WI38 (cell line): ENCODE results near the gene HSD11B2.

Experiments used
- H3K4me3 ChIP-seq: 2 replicates; pipeline ENCODE4 v1.5.1; 2011; ENCODE audit warnings: low read depth, mild to moderate bottlenecking, control low read depth, low read length
- CTCF ChIP-seq: IDR thresholded peaks from 2 replicates; pipeline ENCODE4 v1.5.1; 2012; ENCODE audit warnings: low read depth, mild to moderate bottlenecking, control low read depth, low read length

HSD11B2 gene

DNA sequence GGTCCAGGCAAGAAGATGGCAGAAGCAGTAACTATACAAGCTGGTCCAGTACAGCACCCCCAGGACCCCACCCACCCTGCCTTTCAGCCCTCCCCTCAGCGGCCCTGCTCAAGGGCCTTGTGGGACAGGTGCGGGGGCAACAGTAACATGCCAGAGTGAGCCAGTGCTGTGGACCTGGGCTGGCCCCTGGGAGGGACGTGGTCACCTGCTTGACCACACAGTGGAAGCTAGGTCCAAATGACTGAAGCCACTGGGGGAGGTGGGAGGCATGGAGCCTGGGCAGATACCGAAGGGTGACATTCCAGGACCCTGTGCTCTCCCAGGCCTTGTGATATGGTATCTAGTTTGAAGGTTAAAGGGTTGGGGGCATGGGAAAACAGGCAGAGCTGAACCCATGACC is 32.8 kb downstream of the HSD11B2 start:
- TF ChIP-seq CTCF, result no peak
- no peak overlapping the region for H3K4me3 ChIP-seq

DNA sequence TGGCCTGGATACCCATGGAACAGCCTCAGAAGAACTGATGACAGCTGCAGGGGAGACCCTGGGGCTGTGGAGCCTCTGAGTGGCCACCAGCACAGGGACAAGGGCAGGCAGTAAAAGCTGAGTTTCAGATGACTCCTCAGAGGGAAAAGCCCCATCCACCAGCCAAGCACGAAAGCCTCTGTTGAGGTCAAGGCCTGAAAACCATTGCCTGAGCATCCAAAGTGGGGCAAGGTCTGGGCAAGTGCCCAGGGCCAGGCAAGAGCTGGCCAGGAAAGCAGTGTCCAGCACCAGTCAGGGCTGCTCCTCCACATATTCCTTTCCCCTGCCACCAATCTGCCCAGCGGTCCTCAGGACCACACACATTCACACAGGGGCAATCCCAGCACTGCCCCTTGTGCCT is 33.6 kb downstream of the HSD11B2 start:
- H3K4me3 ChIP-seq, result no peak overlapping the region
- TF ChIP-seq CTCF, result no peak

DNA sequence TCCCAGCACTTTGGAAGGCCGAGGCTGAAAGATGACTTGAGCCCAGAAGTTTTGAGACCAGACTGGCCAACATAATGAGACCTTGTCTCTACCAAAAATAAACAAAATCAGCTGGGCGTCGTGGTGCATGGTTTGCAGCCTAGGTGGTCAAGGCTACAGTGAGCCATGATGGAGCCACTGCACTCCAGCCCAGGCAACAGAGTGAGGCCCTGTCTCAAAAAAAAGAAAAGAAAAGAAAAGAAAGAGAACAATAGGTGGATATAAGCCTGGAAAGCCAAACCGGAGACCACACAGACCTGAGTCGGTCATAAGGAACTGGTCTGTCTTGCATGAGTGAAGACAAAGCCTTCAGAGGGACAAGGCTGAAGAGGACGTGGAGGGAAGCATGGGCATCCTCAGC is 35.7 kb downstream of the HSD11B2 start:
- TF ChIP-seq CTCF, result no peak

DNA sequence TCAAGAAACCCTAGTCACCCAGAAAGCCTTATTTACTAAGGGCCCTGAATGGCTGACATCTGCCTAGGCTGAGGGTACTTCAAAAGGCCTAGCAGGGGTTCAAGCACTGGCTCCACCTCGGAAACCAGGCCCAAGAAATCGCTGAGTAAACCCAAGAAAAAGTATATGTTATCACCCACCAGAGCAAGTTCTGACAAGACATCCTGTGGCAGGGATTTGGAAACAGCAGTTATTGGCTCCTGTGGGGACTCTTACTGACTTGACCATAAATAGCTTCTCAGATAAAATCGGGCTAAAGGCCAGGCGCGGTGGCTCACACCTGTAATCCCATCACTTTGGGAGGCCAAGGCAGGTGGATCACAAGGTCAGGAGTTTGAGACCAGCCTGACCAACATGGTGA is 37.8 kb downstream of the HSD11B2 start:
- no peak for TF ChIP-seq CTCF
- H3K4me3 ChIP-seq, result no peak overlapping the region

More for the DNA sequence above, 35.7 kb downstream of the HSD11B2 start:
- H3K4me3 ChIP-seq, result no peak overlapping the region

- TF ChIP-seq CTCF, result no peak
- no peak overlapping the region for H3K4me3 ChIP-seq
Observed at GRCh38 chr16:67470359-67470758, 39.4 kb downstream of the HSD11B2 start.

- TF ChIP-seq CTCF, result no peak
- H3K4me3 ChIP-seq, result no peak overlapping the region
Observed at GRCh38 chr16:67471758-67472384, 41.0 kb downstream of the HSD11B2 start.

GRCh38 chr16:67474551-67475455 is 43.9 kb downstream of the HSD11B2 start:
- H3K4me3 ChIP-seq, result no peak overlapping the region
- TF ChIP-seq CTCF, result no peak
